ENCODE measurements around the gene ADORA2B.
"Not testable (repeated sequence)": the region's sequence is repeated elsewhere in the genome, so short reads cannot be mapped to it uniquely, and the experiment has no call there.

Gene ADORA2B

GRCh38 chr17:15977894-15978293 lies 33.0 kb downstream of the ADORA2B start:
- Histone ChIP-seq H3K27me3 (ENCODE audit: control insufficient read depth, insufficient read depth, low read length) (no peaks in the 10 kb centered on the region), H3K9ac (no peak overlapping the region), H3K9me3 (ENCODE audit: control insufficient read depth, low read length) (no peaks in the 10 kb centered on the region), H3K27ac (no peak overlapping the region), H3K4me3 (ENCODE audit: low read depth, low read length) (no peak overlapping the region), H3K36me3 (ENCODE audit: control insufficient read depth, insufficient read depth, low read length) (no peaks in the 10 kb centered on the region), H2AFZ (no peak overlapping the region), H3K4me2 (ENCODE audit: low read length) (no peak overlapping the region), H3K79me2 (no peaks in the 10 kb centered on the region), H3K4me1 (no peaks in the 10 kb centered on the region)
- no peak for TF ChIP-seq CTCF (IDR thresholded peaks at IDR 0.05)

- no peak overlapping the region for H3K9ac ChIP-seq
- H3K4me2 ChIP-seq (ENCODE audit: low read length), result no peak overlapping the region
- no peaks in the 10 kb centered on the region for H3K4me1 ChIP-seq
- no peak for TF ChIP-seq CTCF (IDR thresholded peaks at IDR 0.05)
- H3K4me3 ChIP-seq (ENCODE audit: low read depth, low read length), result no peak overlapping the region
- H3K9me3 ChIP-seq (ENCODE audit: control insufficient read depth, low read length), result no peaks in the 10 kb centered on the region
- no peaks in the 10 kb centered on the region for H3K79me2 ChIP-seq
- H3K27ac ChIP-seq, result no peak overlapping the region
- H3K36me3 ChIP-seq (ENCODE audit: control insufficient read depth, insufficient read depth, low read length), result no peaks in the 10 kb centered on the region
- H2AFZ ChIP-seq, result no peak overlapping the region
- H3K27me3 ChIP-seq (ENCODE audit: control insufficient read depth, insufficient read depth, low read length), result no peaks in the 10 kb centered on the region
Observed at GRCh38 chr17:15978606-15979005, 33.7 kb downstream of the ADORA2B start.

- H3K4me1 ChIP-seq; H3K36me3 ChIP-seq (ENCODE audit: control insufficient read depth, insufficient read depth, low read length); H3K4me3 ChIP-seq (ENCODE audit: low read depth, low read length); H3K27ac ChIP-seq; H3K27me3 ChIP-seq (ENCODE audit: control insufficient read depth, insufficient read depth, low read length); H2AFZ ChIP-seq; H3K4me2 ChIP-seq (ENCODE audit: low read length); H3K9ac ChIP-seq; H3K9me3 ChIP-seq (ENCODE audit: control insufficient read depth, low read length); H3K79me2 ChIP-seq: not testable (repeated sequence)
Observed at GRCh38 chr17:15979013-15979412, 34.1 kb downstream of the ADORA2B start.

GRCh38 chr17:15981208-15981607 lies 36.3 kb downstream of the ADORA2B start:
- H3K36me3 ChIP-seq (ENCODE audit: control insufficient read depth, insufficient read depth, low read length), result no peaks in the 10 kb centered on the region
- TF ChIP-seq CTCF (IDR thresholded peaks at IDR 0.05), result no peak

GRCh38 chr17:15981646-15982580 lies 37.0 kb downstream of the ADORA2B start:
- H3K27ac ChIP-seq, result no peak overlapping the region
- no peaks in the 10 kb centered on the region for H3K36me3 ChIP-seq (ENCODE audit: control insufficient read depth, insufficient read depth, low read length)
- H3K4me3 ChIP-seq (ENCODE audit: low read depth, low read length), result no peak overlapping the region
- H3K4me2 ChIP-seq (ENCODE audit: low read length), result no peak overlapping the region
- no peaks in the 10 kb centered on the region for H3K9me3 ChIP-seq (ENCODE audit: control insufficient read depth, low read length)
- H3K27me3 ChIP-seq (ENCODE audit: control insufficient read depth, insufficient read depth, low read length), result no peaks in the 10 kb centered on the region
- no peaks in the 10 kb centered on the region for H3K4me1 ChIP-seq
- TF ChIP-seq CTCF (IDR thresholded peaks at IDR 0.05), result no peak
- H2AFZ ChIP-seq, result no peak overlapping the region
- H3K9ac ChIP-seq, result no peak overlapping the region
- no peaks in the 10 kb centered on the region for H3K79me2 ChIP-seq

More at GRCh38 chr17:15981208-15981607, 36.3 kb downstream of the ADORA2B start:
- Histone ChIP-seq H3K4me2 (ENCODE audit: low read length) (no peak overlapping the region), H2AFZ (no peak overlapping the region), H3K4me3 (ENCODE audit: low read depth, low read length) (no peak overlapping the region), H3K9ac (no peak overlapping the region), H3K9me3 (ENCODE audit: control insufficient read depth, low read length) (no peaks in the 10 kb centered on the region), H3K79me2 (no peaks in the 10 kb centered on the region), H3K4me1 (no peaks in the 10 kb centered on the region), H3K27ac (no peak overlapping the region), H3K27me3 (ENCODE audit: control insufficient read depth, insufficient read depth, low read length) (no peaks in the 10 kb centered on the region)
